ENCODE results near the gene CKLF. TPM values are rescaled to one million over a fixed set of nuclear protein-coding genes. Genes with fewer than 3 reads are reported as not detected.

CKLF gene
- total RNA-seq, 1 experiment from 2014 or later = 57.8 TPM

DNA sequence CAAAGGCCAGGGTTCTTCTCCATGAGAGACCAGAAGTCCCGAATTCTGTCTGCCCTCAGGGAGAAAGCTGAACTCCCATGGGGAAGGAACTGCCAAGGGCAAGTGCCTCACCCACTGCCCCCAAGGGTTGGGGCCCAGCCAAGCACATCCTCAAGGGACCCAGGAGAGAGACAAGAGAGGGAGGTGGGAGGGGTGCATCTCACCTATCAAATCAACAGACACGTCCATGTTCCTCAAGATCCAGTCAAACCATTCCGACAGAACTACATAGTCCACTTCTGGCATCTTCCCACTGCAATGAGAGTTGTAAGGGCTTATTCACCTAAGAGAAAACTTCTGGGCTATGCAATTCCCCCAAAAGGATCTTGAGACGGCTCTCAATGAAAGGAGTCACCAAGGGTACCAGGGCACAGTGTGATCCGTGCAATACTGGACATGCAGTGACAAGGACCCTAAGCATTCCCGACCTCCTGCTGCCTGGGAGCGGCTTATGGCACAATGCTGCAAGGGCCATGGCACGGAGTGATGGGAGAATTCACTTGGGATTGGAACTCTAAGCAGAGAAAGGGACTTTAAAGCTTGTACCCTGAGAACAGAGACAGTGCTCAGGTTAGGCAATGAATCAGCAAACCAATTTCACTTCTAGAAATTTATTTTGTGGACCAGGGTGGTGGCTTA lies 34.7 kb upstream of the CKLF start:
- intact Hi-C loops (cut with micrococcal nuclease) = loop anchor here (2.0 to 5.0 kb wide), 2 partner anchors 40 to 109 kb away; no protein-coding TSS in a partner anchor
- TF ChIP-seq, protein P1, sequence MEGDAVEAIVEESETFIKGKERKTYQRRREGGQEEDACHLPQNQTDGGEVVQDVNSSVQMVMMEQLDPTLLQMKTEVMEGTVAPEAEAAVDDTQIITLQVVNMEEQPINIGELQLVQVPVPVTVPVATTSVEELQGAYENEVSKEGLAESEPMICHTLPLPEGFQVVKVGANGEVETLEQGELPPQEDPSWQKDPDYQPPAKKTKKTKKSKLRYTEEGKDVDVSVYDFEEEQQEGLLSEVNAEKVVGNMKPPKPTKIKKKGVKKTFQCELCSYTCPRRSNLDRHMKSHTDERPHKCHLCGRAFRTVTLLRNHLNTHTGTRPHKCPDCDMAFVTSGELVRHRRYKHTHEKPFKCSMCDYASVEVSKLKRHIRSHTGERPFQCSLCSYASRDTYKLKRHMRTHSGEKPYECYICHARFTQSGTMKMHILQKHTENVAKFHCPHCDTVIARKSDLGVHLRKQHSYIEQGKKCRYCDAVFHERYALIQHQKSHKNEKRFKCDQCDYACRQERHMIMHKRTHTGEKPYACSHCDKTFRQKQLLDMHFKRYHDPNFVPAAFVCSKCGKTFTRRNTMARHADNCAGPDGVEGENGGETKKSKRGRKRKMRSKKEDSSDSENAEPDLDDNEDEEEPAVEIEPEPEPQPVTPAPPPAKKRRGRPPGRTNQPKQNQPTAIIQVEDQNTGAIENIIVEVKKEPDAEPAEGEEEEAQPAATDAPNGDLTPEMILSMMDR (IDR thresholded peaks at IDR 0.05; ENCODE audit: unreplicated experiment) = no peak
- H3K27me3 Mint-ChIP-seq (ENCODE audit: insufficient read depth, unreplicated experiment) = no peaks in the 10 kb centered on the region
- H3K36me3 Mint-ChIP-seq (ENCODE audit: insufficient read depth, unreplicated experiment) = peaks cover 24% of the 10 kb centered on the region
- no peaks in the 10 kb centered on the region for H3K9me3 Mint-ChIP-seq (ENCODE audit: unreplicated experiment)
- H3K4me3 Mint-ChIP-seq (ENCODE audit: unreplicated experiment) = peak overlapping the region; percentile 67
- DNase-seq (ENCODE audit: unreplicated experiment) = no peak
- CTCF ChIA-PET = interaction anchor here (0.6 kb wide), 1 partner anchor 682 kb away, joined by 3 read pairs; no protein-coding TSS in a partner anchor
- H3K27ac Mint-ChIP-seq (ENCODE audit: low read depth, unreplicated experiment) = peak overlapping the region; percentile 98
- no TSS peak for BruUV-seq (replicated peaks)
- POLR2A ChIA-PET = interaction anchor here (0.9 to 1.7 kb wide), 6 partner anchors 8 to 111 kb away, joined by 3 to 9 read pairs (median 3); partner anchors contain the start of gene CKLF
- H3K4me1 Mint-ChIP-seq (ENCODE audit: insufficient read depth, unreplicated experiment) = peaks cover 47% of the 10 kb centered on the region

DNA sequence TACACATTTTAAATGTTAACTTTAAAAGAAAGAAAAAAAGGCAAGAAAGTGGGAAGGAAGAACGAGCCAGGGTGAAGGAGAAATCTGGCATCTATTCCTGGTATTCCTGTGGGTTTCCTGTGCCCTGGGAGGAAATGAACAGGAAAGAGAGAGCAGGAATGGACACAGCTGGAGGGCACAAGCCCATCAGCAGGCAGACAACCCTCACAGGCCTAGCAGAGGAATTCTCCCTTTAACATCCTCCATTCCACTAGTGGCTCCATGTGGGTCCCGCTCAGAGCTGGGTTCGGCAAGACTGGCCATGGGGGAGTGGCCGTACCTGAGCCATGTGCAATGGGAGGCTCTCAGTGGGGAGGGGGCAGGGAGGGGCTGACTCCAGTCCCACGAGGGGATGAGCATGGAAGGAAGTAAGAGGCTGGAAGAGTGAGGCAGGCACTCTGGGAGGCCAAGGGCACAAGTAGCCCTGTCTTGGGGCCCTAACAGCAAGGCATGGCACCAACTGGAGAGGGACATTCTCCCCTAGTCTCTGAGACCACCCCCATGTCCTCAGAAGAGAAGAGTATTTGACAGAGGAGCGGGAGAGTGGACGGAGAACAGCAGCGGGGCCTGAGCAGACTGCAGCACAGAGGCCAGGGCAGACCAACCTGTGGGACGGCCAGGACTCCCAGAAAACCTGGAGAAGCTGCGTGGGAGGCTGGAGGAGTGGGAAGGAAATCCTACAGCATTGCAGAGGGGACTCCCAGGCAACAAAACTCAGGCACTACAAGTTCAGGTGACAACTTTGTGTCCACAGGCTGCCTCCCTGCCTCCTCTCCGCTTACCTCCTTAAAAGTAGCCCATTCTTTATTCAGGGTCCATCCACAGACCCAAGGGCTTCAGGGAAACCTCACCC lies 32.6 kb upstream of the CKLF start:
- POLR2A ChIA-PET = interaction anchor here (0.6 to 3.2 kb wide), 2 partner anchors 21 to 32 kb away, joined by 4 to 11 read pairs; partner anchors contain the start of gene CKLF
- intact Hi-C loops (cut with micrococcal nuclease) = loop anchor here (5.0 kb wide), 1 partner anchor 42 kb away; no protein-coding TSS in a partner anchor

GRCh38 chr16:66520406-66521170 lies 31.8 kb upstream of the CKLF start:
- no TSS peak for BruUV-seq (replicated peaks)
- TF ChIP-seq, protein P1 (IDR thresholded peaks at IDR 0.05; ENCODE audit: unreplicated experiment) = no peak
- intact Hi-C loops (cut with micrococcal nuclease) = no loop called here
- Mint-ChIP-seq H3K9me3 (ENCODE audit: unreplicated experiment) (no peaks in the 10 kb centered on the region), H3K4me1 (ENCODE audit: insufficient read depth, unreplicated experiment) (peaks cover 36% of the 10 kb centered on the region), H3K4me3 (ENCODE audit: unreplicated experiment) (no peak overlapping the region), H3K36me3 (ENCODE audit: insufficient read depth, unreplicated experiment) (peaks cover 29% of the 10 kb centered on the region), H3K27me3 (ENCODE audit: insufficient read depth, unreplicated experiment) (no peaks in the 10 kb centered on the region), H3K27ac (ENCODE audit: low read depth, unreplicated experiment) (peak overlapping the region; percentile 63)
- DNase-seq (ENCODE audit: unreplicated experiment) = no peak
- ChIA-PET POLR2A (interaction anchor here (1.4 to 3.2 kb wide), 2 partner anchors 9 to 32 kb away, joined by 5 to 11 read pairs; partner anchors contain the start of gene CKLF), CTCF (interaction anchor here (0.7 to 3.8 kb wide), 6 partner anchors 9 to 130 kb away, joined by 3 to 13 read pairs (median 3); partner anchors contain the start of gene CKLF)

More for the DNA sequence above, 32.6 kb upstream of the CKLF start:
- no peaks in the 10 kb centered on the region for H3K9me3 Mint-ChIP-seq (ENCODE audit: unreplicated experiment)
- TF ChIP-seq, protein P1 (IDR thresholded peaks at IDR 0.05; ENCODE audit: unreplicated experiment) = no peak
- H3K27me3 Mint-ChIP-seq (ENCODE audit: insufficient read depth, unreplicated experiment) = no peaks in the 10 kb centered on the region
- CTCF ChIA-PET = interaction anchor here (1.1 to 3.8 kb wide), 2 partner anchors 8 to 40 kb away, joined by 3 to 13 read pairs; no protein-coding TSS in a partner anchor
- peaks cover 36% of the 10 kb centered on the region for H3K4me1 Mint-ChIP-seq (ENCODE audit: insufficient read depth, unreplicated experiment)
- no peak for DNase-seq (ENCODE audit: unreplicated experiment)
- H3K27ac Mint-ChIP-seq (ENCODE audit: low read depth, unreplicated experiment) = peak overlapping the region; percentile 63
- peaks cover 24% of the 10 kb centered on the region for H3K36me3 Mint-ChIP-seq (ENCODE audit: insufficient read depth, unreplicated experiment)
- no peak overlapping the region for H3K4me3 Mint-ChIP-seq (ENCODE audit: unreplicated experiment)
- no TSS peak for BruUV-seq (replicated peaks)
